Endothelial cell of umbilical vein (primary cell): ENCODE results near the gene PTAR1. TPM values are rescaled to one million over a fixed set of nuclear protein-coding genes. Genes with fewer than 3 reads are reported as not detected.

Source experiments
- BruUV-seq: library from RNA; stranded (reverse); fragments of 400-500 nt; replicated peaks from 2 replicates; lab custom pipeline; 2021; lab: Mats Ljungman, UMichigan
- CTCF ChIA-PET: fragments of 300-600, 350-600 bp; sonication (Branson Sonifier 250); formaldehyde crosslinking; loops from one replicate; lab custom pipeline; 2021; ENCODE audit warnings: antibody characterized with exemption, inconsistent platforms; lab: Charles Lee
- POLR2A ChIA-PET: fragments of 300-600, 350-600 bp; sonication (Branson Sonifier 250); formaldehyde crosslinking; loops from one replicate; lab custom pipeline; 2021; ENCODE audit warnings: antibody characterized with exemption, inconsistent platforms; lab: Charles Lee
- DNase-seq: peaks from one replicate; pipeline ENCODE4 v3.0.0-alpha.2; 2011; ENCODE audit warnings: low read depth, low spot score
- FAIRE-seq: peaks from 2 replicates; lab custom pipeline; 2011; peaks lifted over from hg19 to GRCh38; lab: Jason Lieb, UNC
- H2AFZ ChIP-seq: 2 replicates; pipeline ENCODE4 v1.6.0; 2012; ENCODE audit warnings: low read depth, low read length, control low read depth, inconsistent platforms
- H3K27ac ChIP-seq: 2 replicates; pipeline ENCODE4 v1.5.1; 2011; ENCODE audit warnings: low read depth, mild to moderate bottlenecking, control low read depth, low read length, moderate library complexity; ENCODE audit not compliant: insufficient read depth
- H3K27me3 ChIP-seq, 2 experiments: 2 replicates each; pipeline versions ENCODE4 v1.6.0 to v1.6.1; 2011; ENCODE audit warnings: low read length in 2 of 2, mixed read lengths in 1 of 2; ENCODE audit not compliant: control insufficient read depth in 2 of 2, insufficient read depth in 2 of 2
- H3K36me3 ChIP-seq, 2 experiments: 2 replicates in 1 of 2; 3 replicates in 1 of 2; pipeline ENCODE4 v1.5.1; 2011; ENCODE audit warnings: low read length in 2 of 2, mild to moderate bottlenecking in 1 of 2, moderate library complexity in 1 of 2; ENCODE audit not compliant: control insufficient read depth in 2 of 2, insufficient read depth in 2 of 2; ENCODE audit errors: extremely low read depth in 1 of 2
- H3K4me1 ChIP-seq: 3 replicates; pipeline ENCODE4 v1.5.1; 2011; ENCODE audit warnings: mild to moderate bottlenecking, low read length; ENCODE audit not compliant: control insufficient read depth, insufficient read depth; ENCODE audit errors: extremely low read depth
- H3K4me2 ChIP-seq: 2 replicates; pipeline ENCODE4 v1.6.1; 2011; ENCODE audit warnings: low read length, control low read depth, mixed read lengths; ENCODE audit not compliant: insufficient read depth
- H3K4me3 ChIP-seq, 3 experiments: fragments of 200-600 bp in 1 of 3; sonication (generic), shearing (Covaris generic) in 1 of 3; replicated peaks in 1 of 3; 2 replicates each; pipeline ENCODE4 v1.5.1; 2011 to 2016; ENCODE audit warnings: control low read depth in 3 of 3, low read length in 3 of 3, mild to moderate bottlenecking in 2 of 3, inconsistent platforms in 1 of 3, low read depth in 1 of 3, moderate library complexity in 1 of 3; ENCODE audit not compliant: insufficient read depth in 1 of 3
- H3K79me2 ChIP-seq: 2 replicates; pipeline ENCODE4 v1.6.0; 2012; ENCODE audit warnings: low read length, inconsistent platforms; ENCODE audit not compliant: control insufficient read depth, insufficient read depth
- H3K9ac ChIP-seq: replicated peaks from 2 replicates; pipeline ENCODE3; 2011; ENCODE audit warnings: low read length, control low read depth; ENCODE audit not compliant: insufficient read depth; ENCODE audit errors: extremely low read depth
- H3K9me1 ChIP-seq: replicated peaks from 3 replicates; pipeline ENCODE4 v1.6.0; 2011; ENCODE audit warnings: mild to moderate bottlenecking, low read length; ENCODE audit not compliant: control insufficient read depth, insufficient read depth; ENCODE audit errors: extremely low read depth
- H3K9me3 ChIP-seq: replicated peaks from 2 replicates; pipeline ENCODE4 v1.5.1; 2012; ENCODE audit warnings: low read length, inconsistent platforms; ENCODE audit not compliant: control insufficient read depth, insufficient read depth
- H4K20me1 ChIP-seq: replicated peaks from 2 replicates; pipeline ENCODE3; 2011; ENCODE audit warnings: mild to moderate bottlenecking, low read length; ENCODE audit not compliant: control insufficient read depth, insufficient read depth; ENCODE audit errors: extremely low read depth
- CTCF ChIP-seq, 2 donors: IDR thresholded peaks; 1 replicate in 1 of 2; 2 replicates in 1 of 2; pipeline ENCODE4 v1.5.1; 2011; ENCODE audit warnings: low read length in 2 of 2, mild to moderate bottlenecking in 2 of 2, moderate library complexity in 2 of 2, control low read depth in 1 of 2, inconsistent platforms in 1 of 2, low read depth in 1 of 2; ENCODE audit not compliant: insufficient read depth in 1 of 2; ENCODE audit errors: extremely low read depth in 1 of 2
- EZH2 ChIP-seq: IDR thresholded peaks from 2 replicates; pipeline ENCODE4 v1.6.1; 2012; ENCODE audit warnings: borderline replicate concordance, low read depth, mild to moderate bottlenecking, moderate library complexity, low read length, inconsistent platforms; ENCODE audit not compliant: severe bottlenecking
- FOS ChIP-seq: IDR thresholded peaks from 2 replicates; pipeline ENCODE4 v1.6.1; 2011; ENCODE audit warnings: mild to moderate bottlenecking, low read length, moderate library complexity, borderline replicate concordance; ENCODE audit not compliant: insufficient read depth
- GATA2 ChIP-seq: IDR thresholded peaks from 2 replicates; pipeline ENCODE4 v1.7.0; 2011; ENCODE audit warnings: low read depth, mild to moderate bottlenecking, moderate library complexity, mixed read lengths, low read length; ENCODE audit not compliant: insufficient read length, insufficient read depth
- JUN ChIP-seq: IDR thresholded peaks from 2 replicates; pipeline ENCODE4 v1.6.1; 2011; ENCODE audit warnings: borderline replicate concordance, low read depth; ENCODE audit not compliant: insufficient read length, insufficient read depth
- MAX ChIP-seq: IDR thresholded peaks from 2 replicates; pipeline ENCODE4 v1.6.1; 2011; ENCODE audit not compliant: insufficient read depth, insufficient read length
- MYC ChIP-seq: IDR thresholded peaks from one replicate; pipeline ENCODE4 v1.6.1; 2011; ENCODE audit warnings: mild to moderate bottlenecking, low read depth, low read length
- POLR2A ChIP-seq: IDR thresholded peaks from 2 replicates; pipeline ENCODE4 v1.6.1; 2012; ENCODE audit warnings: low read depth, mild to moderate bottlenecking, control low read depth, low read length
- POLR2AphosphoS5 ChIP-seq: IDR thresholded peaks from 2 replicates; pipeline ENCODE4 v1.6.1; 2012; ENCODE audit warnings: low read depth, mild to moderate bottlenecking, control low read depth, low read length, moderate library complexity; ENCODE audit not compliant: insufficient read depth
- dilution Hi-C: fragments of 300-500 bp; cut with MboI; formaldehyde crosslinking; loops from one replicate; pipeline ENCODE4 v1.15.0; 2019; ENCODE audit warnings: low sequenced_read_pairs; ENCODE audit not compliant: extremely low pct_ligation_motif_present
- intact Hi-C: fragments of 100-400 bp; cut with micrococcal nuclease; formaldehyde crosslinking; loops from one replicate; pipeline ENCODE4 v1.10.0; 2022
- polyA plus RNA-seq, 4 experiments: library from polyadenylated mRNA; depleted of rRNA in 3 of 4; stranded (reverse) in 3 of 4; unstranded in 1 of 4; fragments of >200 nt; gene quantifications; 2 replicates each; pipeline versions ENCODE4 v1.2.1 to v1.2.3, GENCODE V29; 2011 to 2012; ENCODE audit warnings: missing spikeins in 1 of 4
- total RNA-seq: library from RNA; stranded (reverse); gene quantifications from 2 replicates; pipeline ENCODE4 v1.2.3, GENCODE V29; 2021

PTAR1 gene
- total and polyA plus RNA-seq, 2 donors (not counting 3 experiments of a cell fraction or from before 2014, with no cell fraction given), result 8.1 to 46.8 TPM

GRCh38 chr9:69743930-69744329, 15.9 kb downstream of the PTAR1 start:
- intact Hi-C loops, result no loop called here
- no peaks in the 10 kb centered on the region for H3K9me1 ChIP-seq
- H3K4me3 ChIP-seq, result no peak overlapping the region
- H3K4me2 ChIP-seq, result no peak overlapping the region
- TF ChIP-seq MAX (no peak), MYC (no peak), FOS (no peak), POLR2AphosphoS5 (no peak), CTCF (IDR thresholded peaks at IDR 0.05; ENCODE audit: extremely low read depth in 1 of 2, insufficient read depth in 1 of 2, low read depth in 1 of 2, low read length in 2 of 2) (no peak), POLR2A (no peak), EZH2 (no peak), JUN (no peak), GATA2 (no peak)
- ChIA-PET POLR2A (no interaction called here), CTCF (no interaction called here)
- no peak overlapping the region for H3K27ac ChIP-seq
- FAIRE-seq (no peak), DNase-seq (no peak)
- peaks cover 2% of the 10 kb centered on the region for H4K20me1 ChIP-seq
- peaks cover 3% of the 10 kb centered on the region for H3K4me1 ChIP-seq
- no peak overlapping the region for H2AFZ ChIP-seq
- peaks cover 3 to 12% of the 10 kb centered on the region in 2 experiments for H3K36me3 ChIP-seq
- H3K9ac ChIP-seq, result no peak overlapping the region
- no peaks in the 10 kb centered on the region for H3K9me3 ChIP-seq
- no TSS peak for BruUV-seq
- dilution Hi-C loops, result no loop called here
- no peaks in the 10 kb centered on the region for H3K27me3 ChIP-seq
- H3K79me2 ChIP-seq, result peaks cover 22% of the 10 kb centered on the region
